Progenitor cell of endocrine pancreas (in vitro differentiated cells): ENCODE results near the gene SIM2. TPM values are rescaled to one million over a fixed set of nuclear protein-coding genes. Genes with fewer than 3 reads are reported as not detected.

Experiments
- DNase-seq: peaks from one replicate; pipeline ENCODE4 v3.0.0; 2021; ENCODE audit warnings: low spot score; ENCODE audit not compliant: unreplicated experiment
- H3K27ac Mint-ChIP-seq: 2 replicates; pipeline ENCODE4 v1.8.0; 2021; ENCODE audit warnings: mild to moderate bottlenecking, moderate library complexity, mixed read lengths
- H3K27me3 Mint-ChIP-seq: 2 replicates; pipeline ENCODE4 v1.8.0; 2021; ENCODE audit warnings: mixed read lengths
- H3K36me3 Mint-ChIP-seq: 2 replicates; pipeline ENCODE4 v1.8.0; 2022; ENCODE audit warnings: mixed read lengths; ENCODE audit not compliant: insufficient read depth
- H3K4me1 Mint-ChIP-seq: 2 replicates; pipeline ENCODE4 v1.8.0; 2021; ENCODE audit warnings: low read depth, mixed read lengths
- H3K4me3 Mint-ChIP-seq: 2 replicates; pipeline ENCODE4 v1.8.0; 2021; ENCODE audit warnings: low read depth, mild to moderate bottlenecking, moderate library complexity, mixed read lengths
- H3K9me3 Mint-ChIP-seq: 2 replicates; pipeline ENCODE4 v1.8.0; 2021; ENCODE audit warnings: low read depth, mixed read lengths
- total RNA-seq: library from RNA; stranded (reverse); gene quantifications from 2 replicates; pipeline ENCODE4 v1.2.1, GENCODE V29; 2021
- TF ChIP-seq, protein P1 (sequence below): fragments of 200-600 bp; sonication (generic); IDR thresholded peaks from one replicate; pipeline ENCODE4 v1.5.0; 2021; ENCODE audit warnings: antibody characterized with exemption, mild to moderate bottlenecking; ENCODE audit not compliant: unreplicated experiment

Gene SIM2
- total RNA-seq, 1 donor from 2014 or later = 0.38 TPM

DNA sequence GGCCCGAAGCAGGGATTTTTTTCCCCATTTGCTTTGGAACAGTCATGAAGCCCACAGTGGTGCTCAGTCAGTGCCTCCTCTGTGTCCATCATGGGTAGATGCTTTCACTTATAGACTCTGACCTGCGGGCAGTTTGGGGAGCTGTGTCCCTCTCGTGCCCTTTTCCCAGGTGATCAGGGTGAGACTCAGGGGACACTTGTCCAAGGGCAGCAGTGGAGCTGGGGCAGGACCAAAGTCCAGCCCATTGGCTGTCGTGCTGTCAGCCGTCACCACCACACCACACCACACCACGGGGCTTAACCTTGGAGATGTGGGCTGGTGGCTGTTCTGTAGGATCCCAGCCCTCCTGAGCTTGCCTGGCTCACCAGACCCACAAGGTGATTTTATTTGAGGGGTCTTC, 34.9 kb downstream of the SIM2 start:
- Mint-ChIP-seq H3K4me1 (peaks cover 5% of the 10 kb centered on the region), H3K27me3 (peaks cover 47% of the 10 kb centered on the region), H3K27ac (no peak overlapping the region), H3K36me3 (no peaks in the 10 kb centered on the region), H3K4me3 (no peak overlapping the region), H3K9me3 (no peaks in the 10 kb centered on the region)
- TF ChIP-seq, protein P1, sequence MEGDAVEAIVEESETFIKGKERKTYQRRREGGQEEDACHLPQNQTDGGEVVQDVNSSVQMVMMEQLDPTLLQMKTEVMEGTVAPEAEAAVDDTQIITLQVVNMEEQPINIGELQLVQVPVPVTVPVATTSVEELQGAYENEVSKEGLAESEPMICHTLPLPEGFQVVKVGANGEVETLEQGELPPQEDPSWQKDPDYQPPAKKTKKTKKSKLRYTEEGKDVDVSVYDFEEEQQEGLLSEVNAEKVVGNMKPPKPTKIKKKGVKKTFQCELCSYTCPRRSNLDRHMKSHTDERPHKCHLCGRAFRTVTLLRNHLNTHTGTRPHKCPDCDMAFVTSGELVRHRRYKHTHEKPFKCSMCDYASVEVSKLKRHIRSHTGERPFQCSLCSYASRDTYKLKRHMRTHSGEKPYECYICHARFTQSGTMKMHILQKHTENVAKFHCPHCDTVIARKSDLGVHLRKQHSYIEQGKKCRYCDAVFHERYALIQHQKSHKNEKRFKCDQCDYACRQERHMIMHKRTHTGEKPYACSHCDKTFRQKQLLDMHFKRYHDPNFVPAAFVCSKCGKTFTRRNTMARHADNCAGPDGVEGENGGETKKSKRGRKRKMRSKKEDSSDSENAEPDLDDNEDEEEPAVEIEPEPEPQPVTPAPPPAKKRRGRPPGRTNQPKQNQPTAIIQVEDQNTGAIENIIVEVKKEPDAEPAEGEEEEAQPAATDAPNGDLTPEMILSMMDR = no peak
- DNase-seq = no peak

DNA sequence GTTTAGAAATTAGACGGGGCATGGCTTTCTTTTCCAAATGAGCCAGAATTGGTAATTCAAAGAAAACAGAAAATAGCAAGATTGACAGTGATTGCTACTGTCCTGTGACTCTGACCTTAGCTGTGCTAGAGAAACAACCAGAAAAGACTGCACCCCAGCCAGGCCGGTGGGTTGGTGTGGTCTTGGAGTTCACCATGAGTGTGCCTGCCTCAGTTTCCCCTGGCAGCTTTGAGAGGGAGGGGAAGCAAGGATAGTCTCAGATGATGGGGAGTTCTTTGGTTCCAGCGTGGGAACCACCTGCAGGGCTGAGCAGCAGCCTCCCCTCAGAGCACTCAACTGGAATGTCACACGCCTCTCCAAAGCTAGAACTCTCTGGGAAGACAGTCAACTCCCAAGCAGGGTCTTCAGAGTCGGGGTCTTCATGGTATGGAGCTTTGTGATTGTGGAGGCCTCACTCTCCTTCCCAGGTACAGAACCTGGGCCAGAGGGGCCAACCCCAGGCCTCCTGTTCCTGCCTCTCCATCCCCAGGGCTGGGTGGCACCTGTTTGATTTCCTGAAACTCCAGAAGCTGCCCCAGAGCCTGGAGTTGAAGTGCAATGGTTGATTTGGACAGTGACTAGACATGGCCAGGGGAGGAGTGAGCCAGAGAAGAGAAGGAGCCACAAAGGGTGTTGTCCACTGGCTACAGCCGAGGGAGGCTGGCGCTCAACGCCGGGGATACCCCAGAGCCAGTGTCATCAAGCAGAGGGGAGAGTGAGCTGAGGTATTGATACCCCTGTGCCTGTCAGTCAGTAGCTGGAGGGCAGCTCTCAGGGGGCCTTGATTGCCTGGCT, 35.7 kb downstream of the SIM2 start:
- Mint-ChIP-seq H3K9me3 (no peaks in the 10 kb centered on the region), H3K36me3 (no peaks in the 10 kb centered on the region), H3K4me1 (peaks cover 5% of the 10 kb centered on the region), H3K4me3 (no peak overlapping the region), H3K27ac (no peak overlapping the region), H3K27me3 (peaks cover 46% of the 10 kb centered on the region)
- TF ChIP-seq, protein P1 = no peak
- DNase-seq = no peak

DNA sequence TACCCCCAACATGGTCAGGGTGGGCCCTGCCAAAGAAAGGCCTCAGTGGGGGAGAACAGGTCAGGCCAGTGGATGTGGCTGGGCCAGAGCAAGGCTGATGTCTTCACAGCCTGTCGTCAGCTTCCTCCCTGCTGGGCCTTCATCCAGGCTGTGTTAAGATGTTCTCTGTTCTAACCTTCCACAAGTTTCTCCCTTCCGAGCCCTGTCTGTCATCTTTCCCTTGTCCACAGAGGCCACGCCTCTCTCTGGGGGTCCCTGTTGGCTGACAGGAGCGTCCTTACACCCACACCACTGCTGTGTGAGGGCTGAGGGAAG, 36.2 kb downstream of the SIM2 start:
- TF ChIP-seq, protein P1 = no peak
- no peak overlapping the region for H3K4me3 Mint-ChIP-seq
- H3K27ac Mint-ChIP-seq = no peak overlapping the region
- H3K9me3 Mint-ChIP-seq = no peaks in the 10 kb centered on the region
- DNase-seq = no peak
- no peaks in the 10 kb centered on the region for H3K36me3 Mint-ChIP-seq
- peaks cover 5% of the 10 kb centered on the region for H3K4me1 Mint-ChIP-seq
- H3K27me3 Mint-ChIP-seq = peaks cover 44% of the 10 kb centered on the region

DNA sequence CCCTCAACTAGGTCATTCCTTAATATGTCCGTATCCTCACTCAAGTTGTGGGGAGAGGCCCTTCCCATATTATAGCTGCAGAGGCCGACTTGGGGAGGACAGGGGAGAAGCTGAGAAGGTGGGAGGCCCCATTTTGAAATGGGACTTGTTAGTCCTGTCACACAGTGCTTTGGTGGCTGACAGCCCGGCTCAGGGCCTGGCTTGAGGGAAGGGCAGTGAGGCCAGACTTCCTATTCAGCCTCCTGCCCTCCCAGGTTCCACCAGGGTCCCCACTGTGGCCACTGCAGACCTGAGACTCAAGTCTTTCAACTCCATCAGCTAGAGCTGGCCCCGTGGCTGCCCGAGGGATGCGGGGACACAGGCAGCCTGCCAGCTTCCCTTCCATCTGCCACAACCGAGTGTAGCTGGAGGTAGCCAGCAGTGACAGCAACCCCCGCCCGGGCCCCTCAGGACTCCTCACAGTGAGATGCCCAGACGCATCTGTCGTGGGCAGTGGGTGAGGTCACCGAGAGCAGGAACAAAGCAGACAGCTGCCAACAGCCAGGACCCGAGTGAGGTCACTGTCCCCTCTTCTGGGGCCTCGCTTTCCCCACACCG, 36.9 kb downstream of the SIM2 start:
- no peaks in the 10 kb centered on the region for H3K36me3 Mint-ChIP-seq
- no peaks in the 10 kb centered on the region for H3K9me3 Mint-ChIP-seq
- TF ChIP-seq, protein P1 = no peak
- no peak for DNase-seq
- H3K4me3 Mint-ChIP-seq = no peak overlapping the region
- H3K27me3 Mint-ChIP-seq = peaks cover 40% of the 10 kb centered on the region
- peaks cover under 1% of the 10 kb centered on the region for H3K4me1 Mint-ChIP-seq
- no peak overlapping the region for H3K27ac Mint-ChIP-seq

GRCh38 chr21:36738489-36739126, 39.7 kb downstream of the SIM2 start:
- no peaks in the 10 kb centered on the region for H3K36me3 Mint-ChIP-seq
- TF ChIP-seq, protein P1 = no peak
- H3K27ac Mint-ChIP-seq = no peak overlapping the region
- no peaks in the 10 kb centered on the region for H3K9me3 Mint-ChIP-seq
- no peaks in the 10 kb centered on the region for H3K4me1 Mint-ChIP-seq
- peaks cover 33% of the 10 kb centered on the region for H3K27me3 Mint-ChIP-seq
- DNase-seq = no peak
- H3K4me3 Mint-ChIP-seq = no peak overlapping the region
